ENCODE data around the gene HSD3B7. TPM values are rescaled to one million over a fixed set of nuclear protein-coding genes. Genes with fewer than 3 reads are reported as not detected.

HSD3B7 gene
- total RNA-seq, 1 donor from 2014 or later = 8.2 TPM

- no peak for FAIRE-seq
Observed at GRCh38 chr16:30977502-30977901, 7.5 kb upstream of the HSD3B7 start.

GRCh38 chr16:30979170-30980022 lies 5.6 kb upstream of the HSD3B7 start:
- FAIRE-seq (no peak), DNase-seq (ENCODE audit: low read depth) (no peak)
- H3K4me3 ChIP-seq (ENCODE audit: low read depth, low read length) = no peak overlapping the region
- no peaks in the 10 kb centered on the region for H3K27me3 ChIP-seq (ENCODE audit: control insufficient read depth, insufficient read depth, low read length)
- H3K36me3 ChIP-seq (ENCODE audit: control insufficient read depth, insufficient read depth, low read length) = peaks cover 32% of the 10 kb centered on the region
- no peak for TF ChIP-seq CTCF (IDR thresholded peaks at IDR 0.05; ENCODE audit: insufficient read depth, low read length, severe bottlenecking)

More at GRCh38 chr16:30977502-30977901, 7.5 kb upstream of the HSD3B7 start:
- peak; percentile 26 for TF ChIP-seq CTCF (IDR thresholded peaks at IDR 0.05; ENCODE audit: insufficient read depth, low read length, severe bottlenecking)
- H3K4me3 ChIP-seq (ENCODE audit: low read depth, low read length) = no peak overlapping the region
- peaks cover 33% of the 10 kb centered on the region for H3K36me3 ChIP-seq (ENCODE audit: control insufficient read depth, insufficient read depth, low read length)
- no peak for DNase-seq (ENCODE audit: low read depth)
- no peaks in the 10 kb centered on the region for H3K27me3 ChIP-seq (ENCODE audit: control insufficient read depth, insufficient read depth, low read length)

- Histone ChIP-seq H3K36me3 (ENCODE audit: control insufficient read depth, insufficient read depth, low read length) (peaks cover 35% of the 10 kb centered on the region), H3K27me3 (ENCODE audit: control insufficient read depth, insufficient read depth, low read length) (no peaks in the 10 kb centered on the region), H3K4me3 (ENCODE audit: low read depth, low read length) (no peak overlapping the region)
- FAIRE-seq = no peak
- TF ChIP-seq CTCF (IDR thresholded peaks at IDR 0.05; ENCODE audit: insufficient read depth, low read length, severe bottlenecking) = no peak
- DNase-seq (ENCODE audit: low read depth) = no peak
Observed at GRCh38 chr16:30980023-30980371, 5.0 kb upstream of the HSD3B7 start.

- no peak for FAIRE-seq
Observed at GRCh38 chr16:30980434-30980833, 4.6 kb upstream of the HSD3B7 start.

GRCh38 chr16:30980959-30981358 lies 4.0 kb upstream of the HSD3B7 start:
- Histone ChIP-seq H3K4me3 (ENCODE audit: low read depth, low read length) (no peak overlapping the region), H3K36me3 (ENCODE audit: control insufficient read depth, insufficient read depth, low read length) (peaks cover 30% of the 10 kb centered on the region), H3K27me3 (ENCODE audit: control insufficient read depth, insufficient read depth, low read length) (no peaks in the 10 kb centered on the region)
- no peak for TF ChIP-seq CTCF (IDR thresholded peaks at IDR 0.05; ENCODE audit: insufficient read depth, low read length, severe bottlenecking)
- no peak for DNase-seq (ENCODE audit: low read depth)
- FAIRE-seq = no peak

More at GRCh38 chr16:30980434-30980833, 4.6 kb upstream of the HSD3B7 start:
- Histone ChIP-seq H3K36me3 (ENCODE audit: control insufficient read depth, insufficient read depth, low read length) (peaks cover 35% of the 10 kb centered on the region), H3K4me3 (ENCODE audit: low read depth, low read length) (no peak overlapping the region), H3K27me3 (ENCODE audit: control insufficient read depth, insufficient read depth, low read length) (no peaks in the 10 kb centered on the region)
- DNase-seq (ENCODE audit: low read depth) = no peak
- no peak for TF ChIP-seq CTCF (IDR thresholded peaks at IDR 0.05; ENCODE audit: insufficient read depth, low read length, severe bottlenecking)

All from bronchial epithelial cell (primary cell).